Left lobe of liver (tissue), 2 donors: ENCODE data around the gene CCDC167. TPM values are rescaled to one million over a fixed set of nuclear protein-coding genes. Genes with fewer than 3 reads are reported as not detected.

ENCODE experiments used
- ATAC-seq: fragments of 200-7000 bp; cut with Tn5 transposase; one replicate; pipeline ENCODE4 v1.9.1; 2020; ENCODE audit warnings: mild to moderate bottlenecking, moderate library complexity
- DNase-seq: peaks from one replicate; pipeline ENCODE4 v3.0.0-alpha.2; 2020; ENCODE audit warnings: low spot score
- total RNA-seq: library from RNA; stranded (reverse); gene quantifications from one replicate; pipeline ENCODE4 v1.2.1, GENCODE V29; 2021
- donor health status: DM: no; HTN: no; CAD: no; lungs with moderate emphysema.
- donor health status: DM: no; HTN: yes; CAD: no.

The CCDC167 gene
- 25.1 TPM for total RNA-seq

DNA sequence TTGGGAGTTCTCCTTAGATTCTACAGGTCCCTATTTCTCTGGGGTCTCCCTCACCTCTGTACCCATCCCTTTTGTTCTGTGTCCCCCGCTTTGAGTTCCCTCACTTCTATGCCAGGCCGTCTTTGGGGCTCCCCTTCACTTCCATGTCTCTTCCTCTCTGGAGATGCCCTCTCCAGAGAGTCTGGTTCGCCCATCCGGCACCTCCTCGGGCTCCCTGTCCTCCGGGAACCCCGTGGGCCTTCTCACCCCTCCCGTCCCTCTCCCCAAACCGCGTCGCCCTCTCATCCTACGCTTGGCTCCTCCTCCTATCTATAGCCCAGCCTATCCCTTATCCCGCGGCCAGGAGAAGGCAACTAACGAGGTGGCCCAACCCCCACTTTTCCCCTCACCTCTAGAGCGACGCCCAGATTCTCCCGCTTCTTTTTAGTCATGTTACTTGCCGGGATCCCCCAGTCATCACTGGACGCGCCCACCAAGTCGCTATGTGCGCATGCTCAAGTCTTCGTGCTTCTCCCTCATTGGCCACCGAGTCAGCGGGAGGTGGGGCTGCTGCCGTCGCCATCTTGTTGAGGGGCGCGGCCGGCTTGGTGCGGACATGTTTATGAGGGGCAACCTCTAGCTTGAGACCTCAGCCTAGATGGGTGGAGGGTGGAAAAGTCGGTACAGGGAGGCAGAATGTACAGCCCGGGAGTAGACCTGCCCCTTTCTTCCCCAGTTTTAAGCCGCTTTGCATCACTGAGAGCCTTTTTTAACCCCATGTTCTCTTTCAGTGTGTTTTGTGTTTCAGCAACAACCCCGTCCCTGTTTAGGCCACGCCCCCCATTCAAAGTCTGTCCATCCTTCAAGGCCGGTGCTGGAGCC is at the start of gene CCDC167:
Gene CCDC167 (minus strand): TSS at position 461 of the 861 bp plus-strand sequence. CDS start 30 bp downstream, at position 431.
- DNase-seq (peak; percentile 92), ATAC-seq (peak; percentile 99)

DNA sequence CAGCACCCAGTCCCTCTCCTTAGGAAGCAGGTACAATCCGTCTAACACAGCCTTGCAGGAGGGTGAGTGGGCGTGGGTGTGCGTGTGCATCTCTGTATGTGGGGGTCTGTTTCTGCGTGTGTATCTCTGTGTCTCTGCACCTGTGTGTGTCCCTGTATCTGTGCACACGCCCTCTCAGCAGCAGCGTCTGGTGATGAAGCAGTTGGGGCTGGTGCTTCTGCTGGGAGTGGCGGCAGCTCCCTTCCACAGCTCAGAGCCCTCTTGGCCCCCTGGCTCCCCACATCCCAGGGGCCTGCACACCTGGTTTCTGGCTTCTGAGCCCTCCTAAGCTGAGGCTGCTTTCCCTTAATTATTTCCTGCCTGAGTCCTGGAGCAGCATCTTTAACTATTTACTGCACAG is 49.5 kb upstream of the CCDC167 start:
- DNase-seq = no peak
- no peak for ATAC-seq

DNA sequence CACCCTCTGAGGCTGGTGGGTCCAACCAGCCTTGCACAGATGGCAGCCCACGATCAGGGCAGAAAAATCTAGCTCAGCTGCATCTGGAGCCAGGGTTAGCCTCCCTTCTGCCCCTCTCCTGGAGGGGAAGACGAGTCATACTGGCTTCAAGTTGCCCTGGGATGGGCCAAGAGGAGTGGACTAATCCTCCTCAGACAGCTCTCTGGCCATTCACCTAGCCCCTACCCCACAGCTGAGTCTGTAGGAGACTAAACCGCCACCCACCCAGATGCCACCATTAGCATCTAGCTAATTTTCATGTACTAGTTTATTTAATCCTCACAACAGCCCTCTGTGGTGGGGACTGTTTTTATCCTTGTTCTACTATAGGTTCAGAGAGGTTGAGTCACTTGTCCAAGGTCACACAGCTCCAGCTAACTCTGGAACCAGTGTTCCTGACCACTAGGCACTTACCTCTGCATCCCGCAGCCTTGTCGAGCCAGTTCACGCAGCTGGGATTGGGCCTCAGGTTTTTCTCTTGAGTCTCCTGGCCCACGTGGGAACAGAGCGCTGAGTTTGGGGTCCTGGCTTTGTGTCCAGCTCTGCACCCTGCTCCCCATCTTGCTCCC is 48.5 kb upstream of the CCDC167 start:
- ATAC-seq (no peak), DNase-seq (no peak)

DNA sequence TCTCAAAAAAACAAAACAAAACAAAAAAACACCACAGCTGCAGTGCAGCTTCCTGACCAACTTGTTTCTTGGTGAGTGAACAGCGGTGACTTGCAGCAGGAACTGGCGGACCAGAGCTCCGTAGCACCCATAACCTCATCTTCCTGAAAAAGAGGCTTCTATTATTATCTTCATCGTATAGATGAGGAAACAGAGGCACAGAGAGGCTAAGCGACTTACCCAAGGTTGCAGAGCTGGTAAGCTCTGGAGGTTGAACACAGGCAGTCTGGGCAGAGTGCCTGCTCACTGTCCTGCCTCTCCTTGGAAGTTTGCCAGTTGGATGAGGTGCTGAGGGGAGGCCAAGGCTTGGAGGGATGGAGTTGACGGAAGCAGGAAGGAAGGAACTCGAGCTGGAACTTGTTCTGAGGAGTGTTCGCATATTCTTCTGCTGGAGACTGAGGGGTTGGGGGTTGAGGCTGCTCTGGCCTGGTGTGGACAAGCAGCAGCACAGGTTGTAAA is 47.9 kb upstream of the CCDC167 start:
- DNase-seq (no peak), ATAC-seq (peak; percentile 70)

DNA sequence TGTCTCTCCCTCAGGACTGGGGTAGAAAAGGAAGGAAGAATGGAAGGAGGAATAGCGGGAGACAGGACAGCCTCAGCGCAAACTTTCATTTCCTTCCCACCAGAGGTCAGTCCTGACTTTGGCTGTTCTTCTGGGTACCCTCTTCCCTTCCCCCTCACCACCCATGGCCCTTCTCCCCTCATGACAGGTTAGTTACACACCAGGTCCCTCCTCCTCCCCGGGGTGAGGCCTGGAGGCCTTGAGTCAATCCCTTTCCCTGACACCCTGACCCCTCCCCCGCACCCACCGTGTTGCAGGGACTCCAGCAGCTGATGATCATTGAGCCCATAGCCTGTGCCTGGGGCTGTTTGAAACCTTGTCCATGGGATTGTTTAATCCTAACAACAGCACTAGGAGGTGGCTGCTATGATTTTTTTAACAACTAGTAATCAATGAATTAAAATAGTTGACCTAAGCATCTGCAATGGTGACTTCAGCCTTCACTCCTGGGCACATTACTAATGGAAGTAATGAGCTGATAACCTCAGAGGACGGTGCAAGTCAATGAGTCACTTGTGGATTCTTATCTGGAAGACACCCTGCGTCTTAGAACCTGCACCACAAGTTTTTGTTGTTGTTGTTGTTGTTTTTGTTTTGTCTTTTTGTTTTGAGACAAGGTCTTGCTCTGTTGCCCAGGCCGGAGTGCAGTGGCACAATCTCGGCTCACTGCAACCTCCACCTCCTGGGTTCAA is 46.6 kb upstream of the CCDC167 start:
- ATAC-seq = no peak
- DNase-seq = no peak

DNA sequence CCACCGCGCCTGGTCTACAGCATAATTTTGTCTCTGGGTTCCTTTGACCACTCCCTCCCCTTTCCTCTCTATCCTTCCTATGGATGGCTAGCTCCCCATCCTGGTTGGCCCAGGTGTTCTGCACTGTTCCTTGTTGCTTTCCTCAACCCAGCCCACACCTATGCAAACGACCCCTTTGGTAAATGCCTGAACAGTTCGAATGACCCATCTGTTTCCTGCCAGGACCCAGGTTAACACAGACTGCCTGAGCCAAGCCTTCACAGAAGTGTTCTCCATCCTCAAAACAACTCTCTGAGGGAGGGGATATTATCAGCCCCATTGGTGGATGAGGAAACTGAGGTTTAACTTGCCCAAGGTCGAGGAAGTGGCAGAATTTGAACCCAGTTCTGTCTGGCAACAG is 44.8 kb upstream of the CCDC167 start:
- ATAC-seq = no peak
- no peak for DNase-seq

DNA sequence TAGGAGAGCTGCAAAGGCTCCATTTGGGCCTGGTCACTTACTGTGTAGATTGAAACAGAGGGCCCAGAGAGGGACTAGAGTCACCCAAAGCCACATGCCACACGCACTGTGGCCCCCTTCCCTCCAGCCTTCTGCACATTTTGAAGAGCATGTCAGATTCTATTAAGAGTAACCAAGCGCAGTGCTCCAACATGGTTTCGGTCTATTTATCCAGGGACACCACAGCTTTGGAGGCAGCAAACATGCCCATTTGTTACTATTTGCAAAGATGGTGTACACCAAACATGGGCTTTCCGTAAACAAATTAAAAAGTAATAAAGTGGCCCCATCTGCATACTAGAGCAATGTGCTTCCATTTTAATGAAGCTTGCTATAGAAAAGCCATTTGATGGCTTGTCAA is 43.7 kb upstream of the CCDC167 start:
- DNase-seq (no peak), ATAC-seq (no peak)

DNA sequence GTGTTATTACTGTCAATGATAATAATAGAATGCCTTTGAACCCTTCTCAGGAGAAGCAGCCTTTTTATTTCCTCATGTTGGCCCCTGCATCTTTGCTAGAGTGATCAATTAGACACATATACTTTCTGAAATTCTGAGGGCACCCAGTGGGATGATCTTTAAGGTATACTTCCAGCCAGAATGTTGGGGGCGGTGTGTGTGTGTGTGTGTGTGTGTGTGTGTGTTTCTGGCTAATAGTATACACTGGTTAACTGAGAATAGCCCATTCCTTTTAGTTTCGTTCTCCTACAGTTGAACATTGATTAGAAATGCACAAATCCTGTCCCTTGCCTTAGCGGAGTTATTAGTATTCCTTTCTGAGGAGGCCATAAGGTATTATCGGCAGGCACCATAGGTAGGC is 41.7 kb upstream of the CCDC167 start:
- ATAC-seq (no peak), DNase-seq (no peak)

DNA sequence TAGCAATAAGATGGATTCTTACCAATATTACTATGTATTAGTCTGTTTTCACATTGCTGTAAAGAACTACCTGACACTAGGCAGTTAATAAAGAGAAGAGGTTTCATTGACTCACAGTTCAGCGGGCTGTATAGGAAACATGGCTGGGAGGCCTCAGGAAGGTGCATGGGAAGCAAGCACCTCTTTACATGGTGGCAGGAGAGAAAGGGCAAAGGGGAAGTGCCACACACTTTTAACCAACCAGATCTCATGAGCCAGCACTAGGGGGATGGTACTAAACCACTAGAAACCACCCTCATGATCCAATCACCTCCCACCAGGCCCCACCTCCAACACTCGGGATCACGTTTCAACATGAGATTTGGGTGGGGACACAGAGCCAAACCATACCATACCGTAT is 40.7 kb upstream of the CCDC167 start:
- no peak for DNase-seq
- no peak for ATAC-seq

DNA sequence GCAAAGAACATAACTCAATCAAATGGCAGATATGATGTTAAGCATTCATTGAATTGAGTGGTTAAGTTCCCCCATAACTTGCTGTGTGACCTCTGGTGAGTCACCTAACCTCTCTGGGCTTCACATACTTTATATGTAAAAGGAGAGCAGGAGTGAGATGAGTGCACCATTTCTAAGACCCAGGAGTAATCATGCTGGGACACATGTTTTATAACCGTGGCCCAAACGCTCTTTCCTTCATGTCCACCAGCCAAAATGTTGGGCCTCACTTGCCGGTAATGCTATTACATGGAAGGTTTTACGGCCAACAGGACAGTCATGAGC is 40.3 kb upstream of the CCDC167 start:
- no peak for DNase-seq
- no peak for ATAC-seq

DNA sequence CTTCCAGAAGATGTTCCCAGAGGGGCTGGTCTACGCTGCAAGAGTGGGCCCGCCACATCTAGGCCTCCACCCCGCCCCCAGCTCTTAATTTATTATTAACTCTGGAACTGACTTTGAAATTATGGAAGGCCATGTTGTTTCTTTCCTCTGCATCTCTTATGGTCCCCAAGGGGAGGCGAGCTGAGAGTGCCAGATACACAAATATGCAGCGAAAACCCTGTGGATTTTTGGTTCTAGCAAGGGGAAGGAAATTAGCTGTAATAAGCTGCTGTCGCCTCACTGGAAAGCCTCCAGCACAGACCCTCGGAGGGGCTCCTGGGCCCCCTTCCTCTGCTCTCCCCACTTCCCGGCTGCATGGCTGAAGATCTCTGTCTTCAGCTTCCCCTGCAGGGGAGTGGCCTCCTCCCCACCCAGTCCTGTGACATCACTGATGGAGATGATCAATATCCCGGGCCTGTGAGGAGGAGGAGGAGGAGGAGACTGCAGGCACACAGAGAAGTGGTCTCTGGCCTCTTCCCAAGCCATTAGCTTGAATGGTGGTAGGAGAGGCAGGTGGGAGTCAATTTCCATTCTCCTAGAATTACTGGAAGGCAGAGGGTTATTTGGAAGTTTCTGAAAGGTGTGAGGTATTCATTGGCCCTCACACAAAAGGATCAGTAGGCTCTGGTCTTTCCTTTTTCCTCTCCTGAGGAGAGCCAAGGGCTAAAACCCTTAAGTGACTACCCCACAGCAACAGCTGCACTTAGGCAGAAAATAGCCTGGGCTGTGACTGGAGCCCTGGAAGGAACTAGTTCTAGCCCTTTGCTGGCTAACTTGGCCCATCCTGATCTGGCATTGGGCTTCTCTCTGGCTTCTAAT is 39.7 kb upstream of the CCDC167 start:
- DNase-seq (no peak), ATAC-seq (no peak)

DNA sequence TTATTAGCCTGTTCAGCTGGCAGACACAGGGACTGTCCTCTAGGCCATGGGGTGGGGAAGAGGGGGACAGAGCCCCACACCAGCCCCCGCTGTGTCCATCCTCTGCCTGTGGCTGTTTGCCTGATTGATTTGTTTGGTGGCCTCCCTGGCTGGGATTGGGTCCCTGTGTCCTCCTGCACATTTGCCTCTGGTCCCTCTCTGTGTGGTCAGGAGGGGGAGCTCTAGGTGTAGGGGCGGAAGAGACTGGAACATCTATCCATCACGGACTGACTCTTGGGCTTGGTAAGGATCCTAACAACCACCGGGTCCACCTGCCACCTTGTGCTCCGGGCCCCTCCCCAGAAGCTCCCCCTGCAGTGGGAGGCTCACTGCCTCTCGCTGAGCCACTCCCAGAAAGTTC is 38.4 kb upstream of the CCDC167 start:
- no peak for DNase-seq
- ATAC-seq = peak; percentile 80

DNA sequence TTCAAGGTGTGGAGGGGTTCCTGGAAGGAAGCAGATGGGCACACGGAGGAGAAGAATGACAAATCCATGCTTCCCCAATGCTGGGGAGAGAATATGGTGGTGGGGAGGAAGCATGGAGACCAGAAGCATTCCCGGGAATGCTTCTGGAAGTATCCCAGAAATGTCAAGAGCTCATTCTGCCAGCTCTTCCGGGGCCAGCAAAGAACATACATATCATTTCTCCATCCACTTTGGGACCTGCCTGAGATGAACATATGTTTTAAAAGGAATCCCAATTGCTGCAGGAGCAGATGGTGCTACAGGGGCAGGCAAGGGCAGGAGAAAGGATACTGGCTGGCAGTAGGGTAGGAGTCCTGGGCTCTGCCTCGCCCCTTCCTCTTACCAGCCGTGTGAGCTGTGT is 37.9 kb upstream of the CCDC167 start:
- DNase-seq (no peak), ATAC-seq (no peak)

DNA sequence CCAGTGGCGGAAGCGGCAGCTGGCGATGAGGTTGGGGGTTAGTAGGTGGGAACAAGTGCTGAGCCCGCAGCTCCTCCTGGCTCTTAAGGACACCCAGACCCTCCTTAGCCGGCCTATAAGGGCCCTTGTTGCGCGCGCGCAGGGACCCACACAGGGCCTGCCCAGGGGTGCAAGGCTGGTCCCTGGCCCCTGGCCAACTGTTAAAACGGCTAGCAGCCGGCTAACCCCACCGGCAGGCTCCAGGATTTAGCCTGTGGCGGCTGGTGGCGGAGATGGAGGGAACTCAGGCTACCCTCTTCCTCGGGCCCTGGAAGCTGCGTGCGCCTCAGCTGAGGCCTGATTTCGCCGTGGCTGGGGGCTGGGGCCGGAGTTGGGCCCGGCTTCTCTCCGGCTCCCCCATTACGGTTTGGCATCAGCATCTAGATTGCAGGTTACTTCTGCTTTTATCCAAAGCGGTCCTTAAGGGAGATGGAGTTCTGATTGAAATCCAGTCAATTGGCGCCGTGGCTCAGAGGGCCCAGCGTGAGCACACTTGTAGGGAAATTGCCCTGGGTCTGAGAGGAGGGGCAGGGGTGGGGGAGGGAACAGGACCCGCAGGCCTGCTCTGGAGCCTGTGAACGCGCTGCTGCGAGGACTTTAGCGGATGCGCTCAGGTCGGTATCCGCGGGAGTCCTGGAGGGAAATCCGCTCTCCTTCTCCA is 36.9 kb upstream of the CCDC167 start:
- ATAC-seq (no peak), DNase-seq (no peak)

DNA sequence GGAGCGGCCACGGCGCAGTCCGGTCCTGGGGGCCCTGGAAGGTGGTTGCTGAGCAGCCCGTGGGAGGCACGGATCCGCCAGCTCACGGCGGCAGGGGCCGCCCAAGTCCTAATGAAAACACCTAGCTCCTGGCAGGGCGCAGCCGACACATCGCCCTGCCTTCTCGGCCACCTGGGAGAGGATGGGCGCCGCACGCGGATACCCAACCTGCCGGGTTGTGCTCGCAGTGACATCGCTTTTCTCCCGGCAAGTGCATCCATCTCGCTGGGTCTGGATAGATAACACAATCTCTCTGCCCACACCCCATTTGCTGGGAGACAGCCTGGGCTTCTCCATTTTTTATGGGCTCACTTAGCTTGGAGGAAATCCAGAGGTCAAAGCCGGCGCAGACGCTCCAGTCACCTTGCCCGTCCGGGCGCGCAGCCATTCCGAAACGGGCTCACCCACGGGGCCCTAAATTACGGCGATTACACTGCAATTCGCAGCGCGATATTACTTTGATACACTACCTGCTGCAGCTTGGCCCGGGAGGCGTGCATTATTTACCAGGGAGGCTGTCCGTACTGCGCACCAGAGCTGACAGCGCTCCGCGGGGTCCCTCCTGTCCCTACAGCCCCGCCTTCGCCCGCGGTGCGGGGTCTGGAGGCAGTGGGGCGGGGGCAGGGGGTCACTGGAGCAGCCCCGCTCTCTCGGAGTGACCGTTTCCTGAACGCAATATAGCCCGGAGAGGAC is 36.2 kb upstream of the CCDC167 start:
- ATAC-seq (peak; percentile 25), DNase-seq (no peak)

DNA sequence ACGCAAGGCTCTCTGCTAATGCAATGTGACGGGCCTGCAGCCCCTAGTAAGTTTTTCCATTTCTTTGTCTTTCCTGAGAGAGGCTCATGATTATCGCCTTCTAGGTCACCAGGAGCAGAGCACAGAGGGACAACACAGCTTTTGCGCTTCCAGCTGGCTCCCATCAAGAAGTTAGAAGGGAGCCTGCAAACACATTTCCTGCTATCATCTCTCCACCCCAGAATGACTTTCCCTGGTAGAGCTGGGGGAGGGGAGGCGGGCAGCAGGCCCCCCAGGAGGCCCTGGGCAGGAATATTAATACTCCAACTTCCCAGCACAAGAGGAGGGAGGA is 35.7 kb upstream of the CCDC167 start:
- ATAC-seq = no peak

DNA sequence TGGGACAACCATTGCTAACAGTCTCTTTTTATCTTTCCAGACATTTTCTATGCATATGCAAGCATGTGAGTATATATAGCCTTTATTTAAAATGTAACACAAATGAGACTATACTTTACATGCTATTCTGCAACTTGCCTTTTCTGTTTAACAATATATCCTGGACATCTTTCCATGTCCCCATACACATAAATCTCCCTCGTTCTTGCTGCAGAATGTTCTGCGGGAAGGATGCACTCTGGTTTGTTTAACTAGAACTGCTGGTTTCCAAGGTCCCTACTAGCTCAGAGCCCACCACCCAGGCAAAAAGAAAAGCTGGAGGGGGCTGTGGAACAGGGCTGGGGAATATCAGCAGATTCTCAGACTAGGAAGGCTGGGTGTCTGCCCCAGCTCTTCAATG is 35.2 kb upstream of the CCDC167 start:
- no peak for ATAC-seq
- DNase-seq = no peak

More for the DNA sequence above, 35.7 kb upstream of the CCDC167 start:
- no peak for DNase-seq

DNA sequence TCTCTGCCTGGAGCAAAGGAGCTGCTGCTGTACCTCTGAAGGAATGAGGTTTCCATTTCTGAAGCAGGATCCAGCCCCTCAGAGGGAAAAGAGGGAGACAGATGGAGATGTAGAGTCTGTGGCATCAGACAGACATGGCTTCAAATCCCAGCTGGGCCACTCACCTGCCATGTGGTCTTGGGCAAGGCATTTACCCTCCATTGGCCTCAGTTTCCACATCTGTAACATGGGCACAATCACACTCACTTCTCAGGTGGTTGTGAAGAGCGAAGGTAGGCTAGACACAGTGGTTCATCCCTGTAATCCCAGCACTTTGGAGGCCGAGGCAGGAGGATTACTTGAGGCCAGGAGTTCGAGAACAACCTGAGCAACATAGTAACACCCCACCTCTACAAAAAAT is 32.4 kb upstream of the CCDC167 start:
- ATAC-seq (no peak), DNase-seq (no peak)

DNA sequence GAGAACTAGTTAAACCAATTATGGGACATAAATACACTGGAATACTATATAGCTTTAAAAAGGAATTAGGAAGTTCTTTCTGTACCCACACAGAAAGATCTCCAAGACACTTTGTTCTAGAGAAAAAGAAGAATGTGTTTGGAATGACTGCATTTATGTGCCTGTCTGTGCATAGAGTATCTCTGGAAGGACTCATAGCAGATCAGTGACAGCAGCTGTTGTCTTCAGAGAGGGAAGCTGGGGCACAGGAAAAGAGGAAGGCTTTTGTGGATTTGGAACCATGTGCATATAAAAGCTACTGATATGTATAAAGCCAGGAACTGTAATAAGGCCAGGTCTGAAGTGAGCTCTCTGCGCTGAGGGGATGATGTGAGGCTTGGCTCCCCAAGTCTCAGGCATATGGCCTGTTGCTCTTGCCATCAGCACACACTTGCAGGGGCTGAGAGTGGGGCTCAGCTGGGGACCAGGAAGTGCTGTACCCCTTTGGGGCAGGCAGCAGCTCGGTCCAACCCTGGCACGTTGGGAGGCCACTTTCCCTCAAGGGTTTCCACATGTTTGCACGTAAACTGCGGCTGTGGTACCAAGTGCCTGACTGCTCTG is 31.8 kb upstream of the CCDC167 start:
- no peak for ATAC-seq
- no peak for DNase-seq
